AG09319 (cell line): ENCODE data around the gene BCL6.

Experiments used
- DNase-seq: peaks from one replicate; pipeline ENCODE4 v3.0.0-alpha.2; 2010; ENCODE audit warnings: low read depth; ENCODE audit errors: extremely low read depth
- TF ChIP-seq, protein P1 (sequence below): IDR thresholded peaks from 2 replicates; pipeline ENCODE4 v1.5.1; 2011; ENCODE audit warnings: low read depth, mild to moderate bottlenecking, inconsistent platforms, low read length, moderate library complexity

Gene BCL6

GRCh38 chr3:187696021-187696420 lies 49.2 kb downstream of the BCL6 start:
- TF ChIP-seq, protein P1, sequence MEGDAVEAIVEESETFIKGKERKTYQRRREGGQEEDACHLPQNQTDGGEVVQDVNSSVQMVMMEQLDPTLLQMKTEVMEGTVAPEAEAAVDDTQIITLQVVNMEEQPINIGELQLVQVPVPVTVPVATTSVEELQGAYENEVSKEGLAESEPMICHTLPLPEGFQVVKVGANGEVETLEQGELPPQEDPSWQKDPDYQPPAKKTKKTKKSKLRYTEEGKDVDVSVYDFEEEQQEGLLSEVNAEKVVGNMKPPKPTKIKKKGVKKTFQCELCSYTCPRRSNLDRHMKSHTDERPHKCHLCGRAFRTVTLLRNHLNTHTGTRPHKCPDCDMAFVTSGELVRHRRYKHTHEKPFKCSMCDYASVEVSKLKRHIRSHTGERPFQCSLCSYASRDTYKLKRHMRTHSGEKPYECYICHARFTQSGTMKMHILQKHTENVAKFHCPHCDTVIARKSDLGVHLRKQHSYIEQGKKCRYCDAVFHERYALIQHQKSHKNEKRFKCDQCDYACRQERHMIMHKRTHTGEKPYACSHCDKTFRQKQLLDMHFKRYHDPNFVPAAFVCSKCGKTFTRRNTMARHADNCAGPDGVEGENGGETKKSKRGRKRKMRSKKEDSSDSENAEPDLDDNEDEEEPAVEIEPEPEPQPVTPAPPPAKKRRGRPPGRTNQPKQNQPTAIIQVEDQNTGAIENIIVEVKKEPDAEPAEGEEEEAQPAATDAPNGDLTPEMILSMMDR, result no peak
- no peak for DNase-seq

DNA sequence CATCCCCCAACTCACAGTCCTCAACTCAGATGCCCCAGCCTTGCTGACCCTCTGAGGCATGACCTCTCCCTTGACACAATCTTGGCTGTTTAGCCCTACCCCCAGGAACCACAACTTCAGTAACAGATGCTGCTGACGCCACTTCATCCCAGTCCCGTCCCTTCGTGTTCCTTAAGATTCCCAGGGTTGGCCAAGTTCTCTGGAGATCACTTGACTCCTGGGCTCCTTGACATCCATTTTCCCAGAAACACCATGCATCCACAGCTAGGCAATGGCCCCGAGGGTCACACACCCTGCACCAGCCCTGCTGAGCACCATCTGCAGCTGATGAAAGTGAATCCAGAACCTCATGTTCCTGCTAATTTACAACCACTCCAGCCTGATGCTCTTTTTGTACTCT lies 49.8 kb downstream of the BCL6 start:
- TF ChIP-seq, protein P1, result no peak
- no peak for DNase-seq

- no peak for DNase-seq
- TF ChIP-seq, protein P1, result no peak
These were observed 50.5 kb downstream of the BCL6 start for GRCh38 chr3:187694801-187695200.

DNA sequence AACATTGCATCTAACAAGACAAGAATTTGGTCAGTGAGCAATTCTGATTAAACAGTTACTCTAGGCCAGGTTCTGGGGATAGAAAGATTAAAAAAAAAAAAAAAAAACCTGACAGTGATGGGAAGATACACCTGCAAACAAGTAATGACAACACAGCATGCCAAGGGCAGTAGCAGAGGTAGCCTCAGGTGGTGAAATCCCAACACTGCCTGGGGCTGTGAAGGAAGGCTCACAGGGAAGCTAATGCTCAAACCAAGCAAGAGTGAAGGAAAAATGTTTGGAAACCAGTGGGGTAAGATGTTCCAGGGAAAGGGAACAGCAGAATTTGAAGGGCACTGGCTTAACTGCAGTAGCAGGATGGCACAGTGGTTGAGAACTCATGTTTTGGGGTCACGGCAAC lies 51.8 kb downstream of the BCL6 start:
- TF ChIP-seq, protein P1, result no peak

GRCh38 chr3:187689984-187690383 lies 55.3 kb downstream of the BCL6 start:
- DNase-seq, result no peak

More for the DNA sequence above, 51.8 kb downstream of the BCL6 start:
- DNase-seq, result no peak

GRCh38 chr3:187686621-187687273 lies 58.5 kb downstream of the BCL6 start:
- TF ChIP-seq, protein P1, result no peak
- DNase-seq, result no peak

More at GRCh38 chr3:187689984-187690383, 55.3 kb downstream of the BCL6 start:
- TF ChIP-seq, protein P1, result no peak

- DNase-seq, result no peak
- TF ChIP-seq, protein P1, result no peak
These were observed 59.3 kb downstream of the BCL6 start for GRCh38 chr3:187685948-187686347.
